GM23338 (cell line): Measurements from ENCODE around the gene PTOV1. TPM values are rescaled to one million over a fixed set of nuclear protein-coding genes. Genes with fewer than 3 reads are reported as not detected.

ENCODE experiments used
- ATAC-seq: fragments of 200-7000 bp; cut with Tn5 transposase; 3 replicates; pipeline ENCODE4 v1.9.1; 2020
- DNase-seq: peaks from one replicate; pipeline ENCODE4 v3.0.0-alpha.2; 2015; ENCODE audit warnings: low spot score
- H2AFZ ChIP-seq: fragments of 200-600 bp; sonication (generic); 2 replicates; pipeline ENCODE4 v1.8.0; 2016; ENCODE audit warnings: antibody characterized with exemption, mild to moderate bottlenecking, moderate library complexity
- H3F3A ChIP-seq: fragments of 200-600 bp; sonication (generic); replicated peaks from 2 replicates; pipeline ENCODE4 v1.8.0; 2017; ENCODE audit warnings: antibody characterized with exemption, mixed run types, low read depth
- H3K27ac ChIP-seq: fragments of 200-600 bp; sonication (generic); 2 replicates; pipeline ENCODE4 v1.6.1; 2016; ENCODE audit warnings: low read depth
- H3K27me3 ChIP-seq: fragments of 200-600 bp; sonication (generic); 2 replicates; pipeline ENCODE4 v1.8.0; 2016; ENCODE audit warnings: mild to moderate bottlenecking, mixed run types, moderate library complexity; ENCODE audit not compliant: insufficient read depth
- H3K36me3 ChIP-seq: fragments of 200-600 bp; sonication (generic); 2 replicates; pipeline ENCODE4 v1.8.0; 2016; ENCODE audit warnings: mild to moderate bottlenecking; ENCODE audit not compliant: insufficient read depth
- H3K4me1 ChIP-seq: fragments of 200-600 bp; sonication (generic); 2 replicates; pipeline ENCODE4 v1.8.0; 2016; ENCODE audit warnings: mild to moderate bottlenecking, moderate library complexity; ENCODE audit not compliant: insufficient read depth
- H3K4me2 ChIP-seq: fragments of 200-600 bp; sonication (generic); 2 replicates; pipeline ENCODE4 v1.7.1; 2017; ENCODE audit warnings: mixed run types
- H3K4me3 ChIP-seq: fragments of 200-600 bp; sonication (generic); 2 replicates; pipeline ENCODE4 v1.6.1; 2016; ENCODE audit warnings: mixed run types
- H3K79me2 ChIP-seq: fragments of 200-600 bp; sonication (generic); replicated peaks from 2 replicates; pipeline ENCODE4 v1.8.0; 2017; ENCODE audit warnings: mild to moderate bottlenecking; ENCODE audit not compliant: insufficient read depth
- H3K9me2 ChIP-seq: fragments of 200-600 bp; sonication (generic); 2 replicates; pipeline ENCODE4 v1.8.0; 2017; ENCODE audit not compliant: insufficient read depth
- H4K20me1 ChIP-seq: fragments of 200-600 bp; sonication (generic); replicated peaks from 2 replicates; pipeline ENCODE4 v1.8.0; 2017; ENCODE audit warnings: mild to moderate bottlenecking; ENCODE audit not compliant: insufficient read depth
- H3K27ac Mint-ChIP-seq: 2 replicates; pipeline ENCODE4 v1.8.0; 2020; ENCODE audit warnings: inconsistent platforms, mild to moderate bottlenecking, moderate library complexity, mixed read lengths
- H3K27me3 Mint-ChIP-seq: 3 replicates; pipeline ENCODE4 v1.8.0; 2022; ENCODE audit warnings: low read depth, mild to moderate bottlenecking, moderate library complexity, mixed read lengths, inconsistent platforms; ENCODE audit not compliant: insufficient read depth, poor library complexity
- H3K36me3 Mint-ChIP-seq: 3 replicates; pipeline ENCODE4 v1.8.0; 2021; ENCODE audit warnings: low read depth, mild to moderate bottlenecking, inconsistent platforms, moderate library complexity, mixed read lengths
- H3K4me1 Mint-ChIP-seq: 3 replicates; pipeline ENCODE4 v1.8.0; 2020; ENCODE audit warnings: mild to moderate bottlenecking, inconsistent platforms, mixed read lengths
- H3K4me3 Mint-ChIP-seq: 3 replicates; pipeline ENCODE4 v1.8.0; 2021; ENCODE audit warnings: moderate library complexity, mild to moderate bottlenecking, inconsistent platforms, mixed read lengths
- H3K9me3 Mint-ChIP-seq: 3 replicates; pipeline ENCODE4 v1.8.0; 2020; ENCODE audit warnings: moderate library complexity, mild to moderate bottlenecking, inconsistent platforms, mixed read lengths
- CREB1 ChIP-seq: fragments of 250-450 bp; sonication (Bioruptor Pico); IDR thresholded peaks from 2 replicates; pipeline ENCODE4 v1.5.0; 2020; ENCODE audit warnings: low read depth, mild to moderate bottlenecking, moderate library complexity
- CTCF ChIP-seq, 2 experiments: fragments of 200-600 bp in 1 of 2; sonication (generic) in 1 of 2; conservative IDR thresholded peaks; 2 replicates each; pipeline versions ENCODE4 v1.5.1 to v1.6.1; 2016 to 2017; ENCODE audit warnings: antibody characterized with exemption in 2 of 2, low read depth in 2 of 2, mild to moderate bottlenecking in 2 of 2, moderate library complexity in 1 of 2
- ETS1 ChIP-seq: IDR thresholded peaks from 2 replicates; pipeline ENCODE4 v1.6.1; 2016; ENCODE audit warnings: antibody characterized with exemption
- EZH2phosphoT487 ChIP-seq: fragments of 200-600 bp; sonication (generic); IDR thresholded peaks from one replicate; pipeline ENCODE4 v1.8.1; 2018; ENCODE audit warnings: antibody characterized with exemption; ENCODE audit not compliant: unreplicated experiment
- JUNB ChIP-seq: IDR thresholded peaks from one replicate; pipeline ENCODE4 v1.6.1; 2016; ENCODE audit warnings: antibody characterized with exemption; ENCODE audit not compliant: unreplicated experiment
- NANOG ChIP-seq: IDR thresholded peaks from 2 replicates; pipeline ENCODE4 v1.6.1; 2016; ENCODE audit warnings: antibody characterized with exemption, borderline replicate concordance
- POLR2AphosphoS5 ChIP-seq: IDR thresholded peaks from 2 replicates; pipeline ENCODE4 v1.6.1; 2016; ENCODE audit warnings: antibody characterized with exemption, low read depth
- REST ChIP-seq: IDR thresholded peaks from one replicate; pipeline ENCODE4 v1.6.1; 2018; ENCODE audit warnings: antibody characterized with exemption; ENCODE audit not compliant: unreplicated experiment
- STAT1 ChIP-seq: IDR thresholded peaks from one replicate; pipeline ENCODE4 v1.6.1; 2016; ENCODE audit warnings: antibody characterized with exemption; ENCODE audit not compliant: unreplicated experiment
- ZNF114 ChIP-seq: fragments of 250-450 bp; sonication (Bioruptor Pico); IDR thresholded peaks from 2 replicates; pipeline ENCODE4 v1.5.0; 2020; ENCODE audit warnings: mild to moderate bottlenecking, moderate library complexity
- polyA plus RNA-seq: library from polyadenylated mRNA; unstranded; fragments of >200 nt; fragmentation: Nextera tagmentation; extraction: Ambion mirVana; gene quantifications from 2 replicates; pipeline ENCODE4 v1.2.1, GENCODE V29; 2016
- total RNA-seq: library from RNA; depleted of rRNA; stranded (reverse); fragments of >200 nt; shearing (Covaris generic); gene quantifications from 2 replicates; pipeline ENCODE4 v1.2.3, GENCODE V29; 2014

Gene PTOV1
- total and polyA plus RNA-seq, 2 experiments from 2014 or later, result 188 to 209 TPM

GRCh38 chr19:49882643-49883042 is 31.7 kb downstream of the PTOV1 start (continued):
- no peak for TF ChIP-seq REST
- no peak for TF ChIP-seq EZH2phosphoT487
- no peak for TF ChIP-seq CTCF (conservative IDR thresholded peaks at IDR 0.05; ENCODE audit: low read depth in 2 of 2)
- no peak for TF ChIP-seq JUNB
- no peak for TF ChIP-seq STAT1
- no peak for TF ChIP-seq ETS1

DNA sequence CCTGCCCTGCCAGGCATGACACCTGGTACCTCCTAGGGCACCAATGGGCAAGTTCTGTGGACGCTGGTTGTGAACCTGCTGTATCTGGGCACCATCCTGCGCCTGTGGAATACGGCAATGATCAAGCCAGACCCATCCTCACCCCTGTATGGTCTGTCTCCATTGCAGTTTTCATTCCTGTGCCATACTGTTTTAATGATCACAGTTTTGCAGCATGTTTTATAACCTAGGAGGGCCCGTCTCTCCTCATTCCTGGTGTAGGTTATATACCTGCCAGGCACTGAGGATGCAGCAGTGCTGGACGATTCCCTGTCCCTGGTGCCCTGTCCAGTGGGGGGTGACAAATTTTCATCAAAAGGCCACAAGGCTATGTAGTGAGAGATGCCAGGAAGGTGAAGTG is 32.1 kb downstream of the PTOV1 start:
- peak overlapping the region; percentile 48; the same call in 1 of the 2 replicates for H3K27ac Mint-ChIP-seq
- H3K27me3 Mint-ChIP-seq, result peaks cover 10% of the 10 kb centered on the region
- peaks cover 3% of the 10 kb centered on the region; the same call in 1 of the 3 replicates for H3K9me3 Mint-ChIP-seq
- H3K4me1 Mint-ChIP-seq, result peaks cover 15% of the 10 kb centered on the region; the same call in 2 of the 3 replicates
- TF ChIP-seq CTCF (conservative IDR thresholded peaks at IDR 0.05; ENCODE audit: low read depth in 2 of 2) (no peak), JUNB (no peak), STAT1 (no peak), NANOG (no peak), CREB1 (no peak), ETS1 (no peak), POLR2AphosphoS5 (no peak), ZNF114 (CRISPR knock-in tag) (no peak)
- peaks cover 39% of the 10 kb centered on the region for H3K36me3 ChIP-seq
- no peak overlapping the region for H3K4me2 ChIP-seq
- H3K9me2 ChIP-seq, result no peaks in the 10 kb centered on the region
- H3K36me3 Mint-ChIP-seq, result peaks cover 70% of the 10 kb centered on the region
- H3K4me1 ChIP-seq, result peaks cover 9% of the 10 kb centered on the region; the same call in 1 of the 2 replicates
- no peak overlapping the region for H3K4me3 ChIP-seq
- no peaks in the 10 kb centered on the region for H3K27me3 ChIP-seq
- no peak for DNase-seq
- peaks cover 25% of the 10 kb centered on the region; the same call in 1 of the 2 replicates for H3F3A ChIP-seq
- H3K79me2 ChIP-seq, result peaks cover 19% of the 10 kb centered on the region
- H4K20me1 ChIP-seq, result peaks cover 8% of the 10 kb centered on the region
- H2AFZ ChIP-seq, result no peak overlapping the region
- no peak overlapping the region; the same call in 2 of the 3 replicates for H3K4me3 Mint-ChIP-seq
- ATAC-seq, result no peak
- H3K27ac ChIP-seq, result no peak overlapping the region
